ENCODE results near the gene CD200R1. TPM values are rescaled to one million over a fixed set of nuclear protein-coding genes. Genes with fewer than 3 reads are reported as not detected.

CD200R1 gene
- total RNA-seq, 1 experiment from 2014 or later: not detected

DNA sequence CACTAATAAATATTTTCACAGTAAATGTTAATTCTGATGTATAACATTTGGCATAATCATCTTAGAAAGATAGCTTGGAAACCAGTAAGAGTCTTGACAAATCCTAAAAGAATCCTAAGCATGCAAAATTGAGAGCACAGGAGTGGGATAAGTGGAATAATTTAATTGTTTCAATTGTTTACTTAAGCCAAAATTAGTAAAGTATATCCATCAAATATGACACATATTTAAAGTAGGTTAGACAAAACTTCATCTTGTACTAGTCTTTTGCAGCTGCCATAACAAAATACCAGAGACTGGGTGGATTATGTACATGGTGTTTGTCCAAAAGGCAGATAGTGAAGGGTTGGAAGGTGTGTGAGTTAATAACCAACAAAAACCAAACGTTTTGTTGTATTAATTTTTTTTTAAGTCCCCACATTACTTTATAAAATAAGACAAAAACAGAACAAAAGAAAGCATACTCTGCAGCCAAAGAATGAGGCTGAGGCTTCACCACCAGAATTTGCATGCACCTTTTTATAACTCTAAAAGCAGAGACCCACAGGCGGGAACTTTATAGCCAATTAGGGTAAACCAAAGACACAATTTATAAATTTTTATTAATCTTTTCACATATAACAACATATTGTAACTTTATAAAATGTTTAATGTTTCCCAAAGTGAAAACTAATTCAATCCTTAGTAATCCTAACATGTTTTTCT, 86.4 kb downstream of the CD200R1 start:
- Histone ChIP-seq H2BK5ac (ENCODE audit: insufficient read length, low read length) (no peak overlapping the region), H3K56ac (ENCODE audit: insufficient read length, low read depth, low read length) (no peak overlapping the region), H3K27me3 (ENCODE audit: insufficient read depth, low read length) (no peaks in the 10 kb centered on the region; the same call in 1 of the 2 replicates), H3K23me2 (ENCODE audit: insufficient read length, low read depth, low read length, poor library complexity, severe bottlenecking) (no peaks in the 10 kb centered on the region), H4K91ac (ENCODE audit: insufficient read length, low read depth, low read length) (no peak overlapping the region), H3K4ac (ENCODE audit: low read depth, low read length) (no peak overlapping the region), H3K23ac (ENCODE audit: insufficient read length, low read depth, low read length) (no peak overlapping the region), H3K9ac (ENCODE audit: extremely low read depth, insufficient read length, low read length) (no peak overlapping the region), H2BK12ac (ENCODE audit: insufficient read length, low read depth, low read length) (no peak overlapping the region), H3K4me2 (ENCODE audit: insufficient read depth, insufficient read length, low read length) (no peak overlapping the region), H3K9me3 (ENCODE audit: control insufficient read depth, low read depth, low read length) (no peaks in the 10 kb centered on the region), H2AFZ (ENCODE audit: low read length) (no peak overlapping the region), H3K79me1 (ENCODE audit: insufficient read depth, low read depth, low read length, poor library complexity, severe bottlenecking) (no peaks in the 10 kb centered on the region), H2BK15ac (ENCODE audit: low read depth, low read length) (no peak overlapping the region), H4K8ac (replicated peaks; ENCODE audit: insufficient read length, low read depth, low read length) (no peak overlapping the region), H2AK5ac (ENCODE audit: insufficient read length, low read length) (no peak overlapping the region), H4K5ac (ENCODE audit: insufficient read length, low read depth, low read length) (no peak overlapping the region), H3T11ph (ENCODE audit: low read length) (no peak overlapping the region), H2BK20ac (ENCODE audit: low read depth, low read length, poor library complexity, severe bottlenecking) (no peak overlapping the region), H2BK120ac (ENCODE audit: low read depth, low read length, poor library complexity, severe bottlenecking) (no peak overlapping the region), H3K4me1 (ENCODE audit: insufficient read depth, low read length) (peaks cover 6% of the 10 kb centered on the region; the same call in 1 of the 2 replicates), H3K79me2 (ENCODE audit: insufficient read depth, low read length) (no peaks in the 10 kb centered on the region), H4K20me1 (ENCODE audit: control insufficient read depth, insufficient read depth, insufficient read length) (no peaks in the 10 kb centered on the region), H3K18ac (ENCODE audit: insufficient read length, low read depth, low read length) (no peak overlapping the region), H3K27ac (ENCODE audit: insufficient read length, low read depth, low read length) (no peak overlapping the region), H3K14ac (ENCODE audit: insufficient read depth, low read length) (no peak overlapping the region)
- WGBS (ENCODE audit: extremely low coverage, insufficient read length, low lambda C conversion rate): no CpG with 5 or more reads among the region's 2 CpGs
- Mint-ChIP-seq H3K27ac (no peak overlapping the region), H3K9me3 (peaks cover 3 to 6% of the 10 kb centered on the region in 2 experiments; a peak in 4 of 5 replicates), H3K4me1 (peaks cover 16 to 18% of the 10 kb centered on the region in 2 experiments), H3K36me3 (ENCODE audit: insufficient read depth in 1 of 3, low read depth in 3 of 3) (peaks cover 0 to 8% (median 5%) of the 10 kb centered on the region in 3 experiments; a peak in 5 of 7 replicates), H3K27me3 (ENCODE audit: low read depth) (no peaks in the 10 kb centered on the region), H3K4me3 (no peak overlapping the region)
- DNase-seq: no peak
- TF ChIP-seq CTCF (conservative IDR thresholded peaks at IDR 0.05): no peak

Data from H9 (cell line).